Caco-2 (cell line): ENCODE data around the gene SP6. TPM values are rescaled to one million over a fixed set of nuclear protein-coding genes. Genes with fewer than 3 reads are reported as not detected.

Experiments used
- BruUV-seq: library from RNA; stranded (reverse); fragments of 400-500 nt; replicated peaks from 2 replicates; lab custom pipeline; 2021; lab: Mats Ljungman, UMichigan
- CTCF ChIA-PET: fragments of 300-600 bp; sonication (Branson Sonifier 250); formaldehyde crosslinking; loops from one replicate; lab custom pipeline; 2022; ENCODE audit warnings: antibody characterized with exemption; lab: Charles Lee
- POLR2A ChIA-PET: fragments of 300-600 bp; sonication (Branson Sonifier 250); formaldehyde crosslinking; loops from one replicate; lab custom pipeline; 2022; ENCODE audit warnings: antibody characterized with exemption; lab: Charles Lee
- DNase-seq, 2 experiments: peaks; one replicate each; pipeline versions ENCODE4 v3.0.0 to v3.0.0-alpha.2; 2020 to 2022
- H3K27me3 ChIP-seq: replicated peaks from 2 replicates; pipeline ENCODE4 v1.6.0; 2011; ENCODE audit warnings: low read length; ENCODE audit not compliant: control insufficient read depth, insufficient read depth
- H3K36me3 ChIP-seq: 2 replicates; pipeline ENCODE4 v1.5.1; 2011; ENCODE audit warnings: low read length; ENCODE audit not compliant: control insufficient read depth, insufficient read depth
- H3K4me1 ChIP-seq: fragments of 250-450 bp; sonication (Bioruptor Pico); 2 replicates; pipeline ENCODE4 v1.5.1; 2020; ENCODE audit warnings: mild to moderate bottlenecking
- H3K4me3 ChIP-seq: 2 replicates; pipeline ENCODE4 v1.5.1; 2011; ENCODE audit warnings: low read depth, mild to moderate bottlenecking, control low read depth, low read length
- H3K9me3 ChIP-seq: fragments of 250-450 bp; sonication (Bioruptor Pico); 2 replicates; pipeline ENCODE4 v1.5.1; 2020; ENCODE audit warnings: mild to moderate bottlenecking, moderate library complexity
- H3K27ac Mint-ChIP-seq: one replicate; pipeline ENCODE4 v1.8.0; 2022; ENCODE audit warnings: mixed read lengths; ENCODE audit not compliant: unreplicated experiment
- H3K27me3 Mint-ChIP-seq: one replicate; pipeline ENCODE4 v1.8.0; 2022; ENCODE audit warnings: mixed read lengths; ENCODE audit not compliant: insufficient read depth, unreplicated experiment
- H3K36me3 Mint-ChIP-seq: one replicate; pipeline ENCODE4 v1.8.0; 2022; ENCODE audit warnings: mild to moderate bottlenecking, mixed read lengths; ENCODE audit not compliant: insufficient read depth, unreplicated experiment
- H3K4me1 Mint-ChIP-seq: one replicate; pipeline ENCODE4 v1.8.0; 2022; ENCODE audit warnings: low read depth, mixed read lengths; ENCODE audit not compliant: unreplicated experiment
- H3K4me3 Mint-ChIP-seq: one replicate; pipeline ENCODE4 v1.8.0; 2022; ENCODE audit warnings: mild to moderate bottlenecking, moderate library complexity, mixed read lengths; ENCODE audit not compliant: unreplicated experiment
- H3K9me3 Mint-ChIP-seq: one replicate; pipeline ENCODE4 v1.8.0; 2022; ENCODE audit warnings: mixed read lengths; ENCODE audit not compliant: unreplicated experiment
- intact Hi-C: fragments of 100-400 bp; cut with micrococcal nuclease; formaldehyde crosslinking; loops from one replicate; pipeline ENCODE4 v1.10.0; 2022; ENCODE audit not compliant: unreplicated experiment
- total RNA-seq: library from RNA; stranded (reverse); gene quantifications from 2 replicates; pipeline ENCODE4 v1.2.3, GENCODE V29; 2022
- TF ChIP-seq, protein P1 (sequence below), 2 experiments: fragments of 200-600 bp in 1 of 2; IDR thresholded peaks; 1 replicate in 1 of 2; 2 replicates in 1 of 2; pipeline versions ENCODE4 v1.5.1 to v1.8.0; 2011 to 2022; ENCODE audit warnings: antibody characterized with exemption in 1 of 2, control low read depth in 1 of 2, inconsistent platforms in 1 of 2, low read depth in 1 of 2, low read length in 1 of 2, mild to moderate bottlenecking in 1 of 2, moderate library complexity in 1 of 2; ENCODE audit not compliant: insufficient read depth in 1 of 2, severe bottlenecking in 1 of 2, unreplicated experiment in 1 of 2

Gene SP6
- total RNA-seq, 1 experiment from 2014 or later: 25.0 TPM

DNA sequence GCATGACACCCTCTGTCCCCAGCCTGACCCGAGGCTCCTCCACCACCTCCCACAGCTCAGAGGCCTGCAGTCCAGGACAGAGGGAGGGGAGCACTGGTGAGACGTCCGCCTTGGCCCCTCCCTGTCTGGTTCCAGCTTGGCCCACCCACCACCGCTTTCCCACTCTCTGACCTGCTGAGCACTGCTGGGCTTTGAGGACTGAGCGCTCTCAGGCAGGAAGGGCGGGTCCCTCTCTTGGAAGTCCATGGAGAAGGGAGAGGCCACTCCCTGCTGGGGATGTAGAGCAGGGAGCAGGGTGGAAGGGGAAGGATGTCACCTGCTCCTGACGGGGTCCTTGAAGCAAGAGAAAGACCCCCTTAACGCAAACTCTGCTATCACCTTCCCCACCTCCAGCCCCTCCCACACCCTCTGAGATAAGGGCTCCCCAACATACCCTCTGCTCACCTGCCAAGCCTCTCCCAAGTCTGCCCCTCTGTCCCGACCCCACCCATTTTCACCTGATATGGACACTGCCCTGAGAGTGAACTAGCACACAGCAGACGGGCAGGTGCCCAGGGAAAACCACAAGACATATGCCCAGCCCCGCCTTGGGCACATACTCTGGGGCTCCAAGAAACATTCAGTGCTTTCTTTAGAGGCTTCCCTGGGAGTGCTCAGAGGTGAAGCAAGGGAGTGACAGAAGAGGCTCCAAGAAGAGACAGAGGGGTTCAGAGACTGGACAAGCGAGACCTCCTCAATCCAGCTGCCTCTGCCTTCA is 30.8 kb downstream of the SP6 start:
- DNase-seq: peak in 1 of 2 experiments; percentile 66

DNA sequence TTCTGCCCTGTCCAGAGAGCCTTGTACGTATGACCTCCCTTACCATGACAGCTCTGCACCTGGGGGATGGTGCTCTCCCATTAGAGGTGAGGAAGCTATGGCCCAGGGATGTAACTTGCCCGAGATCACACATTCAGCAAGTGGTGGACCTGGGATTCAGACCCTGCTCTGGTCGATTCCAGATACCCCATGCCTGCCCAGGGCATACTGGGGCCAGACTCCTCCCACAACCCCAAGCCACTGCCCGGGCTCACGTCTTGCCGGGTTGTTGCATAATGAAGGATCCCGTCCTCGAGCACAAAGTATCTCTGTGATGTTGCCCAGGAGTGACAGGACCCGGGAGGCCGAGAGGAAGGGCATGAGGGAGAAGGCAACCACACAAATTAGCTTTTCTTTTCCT is 31.5 kb downstream of the SP6 start:
- Mint-ChIP-seq H3K4me3 (no peak overlapping the region), H3K36me3 (peaks cover 8% of the 10 kb centered on the region), H3K9me3 (no peaks in the 10 kb centered on the region), H3K4me1 (peaks cover 18% of the 10 kb centered on the region), H3K27ac (no peak overlapping the region), H3K27me3 (no peaks in the 10 kb centered on the region)
- H3K9me3 ChIP-seq: no peaks in the 10 kb centered on the region
- CTCF ChIA-PET: interaction anchor here (1.3 kb wide), 1 partner anchor 70 kb away, joined by 3 read pairs; no protein-coding TSS in a partner anchor
- TF ChIP-seq, protein P1, sequence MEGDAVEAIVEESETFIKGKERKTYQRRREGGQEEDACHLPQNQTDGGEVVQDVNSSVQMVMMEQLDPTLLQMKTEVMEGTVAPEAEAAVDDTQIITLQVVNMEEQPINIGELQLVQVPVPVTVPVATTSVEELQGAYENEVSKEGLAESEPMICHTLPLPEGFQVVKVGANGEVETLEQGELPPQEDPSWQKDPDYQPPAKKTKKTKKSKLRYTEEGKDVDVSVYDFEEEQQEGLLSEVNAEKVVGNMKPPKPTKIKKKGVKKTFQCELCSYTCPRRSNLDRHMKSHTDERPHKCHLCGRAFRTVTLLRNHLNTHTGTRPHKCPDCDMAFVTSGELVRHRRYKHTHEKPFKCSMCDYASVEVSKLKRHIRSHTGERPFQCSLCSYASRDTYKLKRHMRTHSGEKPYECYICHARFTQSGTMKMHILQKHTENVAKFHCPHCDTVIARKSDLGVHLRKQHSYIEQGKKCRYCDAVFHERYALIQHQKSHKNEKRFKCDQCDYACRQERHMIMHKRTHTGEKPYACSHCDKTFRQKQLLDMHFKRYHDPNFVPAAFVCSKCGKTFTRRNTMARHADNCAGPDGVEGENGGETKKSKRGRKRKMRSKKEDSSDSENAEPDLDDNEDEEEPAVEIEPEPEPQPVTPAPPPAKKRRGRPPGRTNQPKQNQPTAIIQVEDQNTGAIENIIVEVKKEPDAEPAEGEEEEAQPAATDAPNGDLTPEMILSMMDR (IDR thresholded peaks at IDR 0.05; ENCODE audit: insufficient read depth in 1 of 2, low read depth in 1 of 2, low read length in 1 of 2, severe bottlenecking in 1 of 2, unreplicated experiment in 1 of 2): no peak
- H3K27me3 ChIP-seq: no peaks in the 10 kb centered on the region
- H3K36me3 ChIP-seq: peaks cover 7% of the 10 kb centered on the region
- H3K4me3 ChIP-seq: no peak overlapping the region
- BruUV-seq: no TSS peak
- intact Hi-C loops: no loop called here
- peaks cover 9% of the 10 kb centered on the region for H3K4me1 ChIP-seq
- POLR2A ChIA-PET: interaction anchor here (1.7 kb wide), 1 partner anchor 12 kb away, joined by 5 read pairs; the partner anchor contains the start of genes LRRC46 and MRPL10
- DNase-seq: peak in 1 of 2 experiments; percentile 47

More for the DNA sequence above, 30.8 kb downstream of the SP6 start:
- H3K4me3 ChIP-seq: peak overlapping the region; percentile 75
- Mint-ChIP-seq H3K27me3 (no peaks in the 10 kb centered on the region), H3K4me3 (peak overlapping the region; percentile 98), H3K36me3 (peaks cover 15% of the 10 kb centered on the region), H3K9me3 (no peaks in the 10 kb centered on the region), H3K27ac (peak overlapping the region; percentile 92), H3K4me1 (peaks cover 18% of the 10 kb centered on the region)
- H3K4me1 ChIP-seq: peaks cover 9% of the 10 kb centered on the region
- H3K27me3 ChIP-seq: no peaks in the 10 kb centered on the region
- H3K36me3 ChIP-seq: peaks cover 7% of the 10 kb centered on the region
- no peaks in the 10 kb centered on the region for H3K9me3 ChIP-seq
- BruUV-seq: no TSS peak
- POLR2A ChIA-PET: no interaction called here
- CTCF ChIA-PET: interaction anchor here (1.3 to 2.2 kb wide), 3 partner anchors 10 to 70 kb away, joined by 3 to 10 read pairs (median 10); no protein-coding TSS in a partner anchor
- TF ChIP-seq, protein P1 (IDR thresholded peaks at IDR 0.05; ENCODE audit: insufficient read depth in 1 of 2, low read depth in 1 of 2, low read length in 1 of 2, severe bottlenecking in 1 of 2, unreplicated experiment in 1 of 2): no peak
- intact Hi-C loops: no loop called here

DNA sequence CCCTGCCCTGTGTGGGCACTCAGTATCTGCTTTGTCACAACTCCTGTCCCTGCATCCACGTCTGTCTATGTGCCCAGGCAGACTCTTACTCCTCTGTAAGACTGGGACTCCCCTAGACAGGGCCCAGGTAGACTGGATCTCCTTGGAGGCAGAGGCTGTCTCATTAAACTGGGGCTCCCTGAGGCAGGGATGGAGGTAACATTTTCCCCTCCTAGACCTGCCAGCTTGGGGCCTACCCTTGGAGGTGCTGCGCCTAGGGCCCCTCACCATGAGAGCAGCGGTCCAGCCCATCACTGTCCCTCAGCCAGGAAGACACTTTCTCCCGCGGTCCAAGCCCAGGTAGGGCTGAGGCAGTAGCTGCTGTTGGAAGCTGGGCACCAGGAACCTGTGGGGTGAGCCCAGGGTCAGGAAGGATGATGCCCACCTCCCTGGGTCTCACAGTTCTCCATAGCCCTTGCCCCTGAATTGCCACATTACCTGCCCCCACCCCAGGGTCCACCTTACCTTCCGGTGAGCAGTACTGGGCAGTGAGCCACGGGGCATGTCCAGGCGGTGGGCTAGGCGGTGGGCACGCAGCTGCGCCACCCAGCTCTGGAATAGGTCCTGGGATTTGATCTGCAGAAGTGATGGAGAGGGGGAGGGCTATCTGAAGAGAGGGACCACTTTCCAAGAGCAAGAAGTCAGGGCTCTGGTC is 32.8 kb downstream of the SP6 start:
- peak in 1 of 2 experiments; percentile 48 for DNase-seq
- Histone ChIP-seq H3K4me1 (peaks cover 9% of the 10 kb centered on the region), H3K36me3 (peaks cover 4% of the 10 kb centered on the region), H3K4me3 (no peak overlapping the region), H3K27me3 (no peaks in the 10 kb centered on the region), H3K9me3 (no peaks in the 10 kb centered on the region)
- no peaks in the 10 kb centered on the region for H3K27me3 Mint-ChIP-seq
- intact Hi-C loops: no loop called here
- CTCF ChIA-PET: interaction anchor here (0.6 kb wide), 2 partner anchors 52 to 670 kb away, joined by 3 to 6 read pairs; no protein-coding TSS in a partner anchor
- no peak overlapping the region for H3K4me3 Mint-ChIP-seq
- TF ChIP-seq, protein P1 (IDR thresholded peaks at IDR 0.05; ENCODE audit: insufficient read depth in 1 of 2, low read depth in 1 of 2, low read length in 1 of 2, severe bottlenecking in 1 of 2, unreplicated experiment in 1 of 2): no peak
- no peak overlapping the region for H3K27ac Mint-ChIP-seq
- H3K36me3 Mint-ChIP-seq: peaks cover 6% of the 10 kb centered on the region
- peaks cover 18% of the 10 kb centered on the region for H3K4me1 Mint-ChIP-seq
- POLR2A ChIA-PET: interaction anchor here (1.7 kb wide), 1 partner anchor 13 kb away, joined by 5 read pairs; the partner anchor contains the start of genes LRRC46 and MRPL10
- no TSS peak for BruUV-seq
- H3K9me3 Mint-ChIP-seq: no peaks in the 10 kb centered on the region
